ENCODE measurements around the gene ALDH1L1.

Gene ALDH1L1

GRCh38 chr3:126083138-126083445, 97.3 kb downstream of the ALDH1L1 start:
- no peak for DNase-seq (ENCODE audit: low read depth)
- H3K4me3 ChIP-seq (ENCODE audit: low read depth, low read length): peak overlapping the region; percentile 67
- TF ChIP-seq CTCF (conservative IDR thresholded peaks at IDR 0.05; ENCODE audit: low read depth, low read length): no peak

- H3K4me3 ChIP-seq (ENCODE audit: low read depth, low read length): peak overlapping the region; percentile 67
- TF ChIP-seq CTCF (conservative IDR thresholded peaks at IDR 0.05; ENCODE audit: low read depth, low read length): no peak
- DNase-seq (ENCODE audit: low read depth): no peak
Measured at GRCh38 chr3:126082362-126083137, 97.8 kb downstream of the ALDH1L1 start.

- TF ChIP-seq CTCF (conservative IDR thresholded peaks at IDR 0.05; ENCODE audit: low read depth, low read length): peak; percentile 56
- H3K4me3 ChIP-seq (ENCODE audit: low read depth, low read length): no peak overlapping the region
- DNase-seq (ENCODE audit: low read depth): peak; percentile 21
Measured at GRCh38 chr3:126081618-126082361, 98.6 kb downstream of the ALDH1L1 start.

- no peak for DNase-seq (ENCODE audit: low read depth)
- TF ChIP-seq CTCF (conservative IDR thresholded peaks at IDR 0.05; ENCODE audit: low read depth, low read length): no peak
- no peak overlapping the region for H3K4me3 ChIP-seq (ENCODE audit: low read depth, low read length)
Measured at GRCh38 chr3:126080970-126081369, 99.4 kb downstream of the ALDH1L1 start.

- DNase-seq (ENCODE audit: low read depth): no peak
- H3K4me3 ChIP-seq (ENCODE audit: low read depth, low read length): no peak overlapping the region
- no peak for TF ChIP-seq CTCF (conservative IDR thresholded peaks at IDR 0.05; ENCODE audit: low read depth, low read length)
Measured at GRCh38 chr3:126078866-126079265, 101.5 kb downstream of the ALDH1L1 start.

GRCh38 chr3:126077754-126078153, 102.6 kb downstream of the ALDH1L1 start:
- H3K4me3 ChIP-seq (ENCODE audit: low read depth, low read length): no peak overlapping the region
- DNase-seq (ENCODE audit: low read depth): no peak
- TF ChIP-seq CTCF (conservative IDR thresholded peaks at IDR 0.05; ENCODE audit: low read depth, low read length): no peak

Measured in choroid plexus epithelial cell (primary cell).